K562 (cell line): ENCODE data around the gene PYDC2. TPM values are rescaled to one million over a fixed set of nuclear protein-coding genes. Genes with fewer than 3 reads are reported as not detected.

Experiments
- ATAC-seq: fragments of 200-7000 bp; cut with Tn5 transposase; 3 replicates; pipeline ENCODE4 v1.9.1; 2020; ENCODE audit warnings: moderate library complexity
- BruUV-seq: library from RNA; stranded (reverse); fragments of 400-500 nt; replicated peaks from 2 replicates; lab custom pipeline; 2021; lab: Mats Ljungman, UMichigan
- CTCF ChIA-PET: fragments of 300-600 bp; formaldehyde crosslinking; extraction: SDS; loops from one replicate; lab custom pipeline; 2021; ENCODE audit warnings: low intra/inter-chr PET ratio; lab: Yijun Ruan, JAX
- POLR2A ChIA-PET: fragments of 300-600, 350-650 bp; sonication (Branson Sonifier 250); formaldehyde crosslinking; extraction: SDS; loops from one replicate; lab custom pipeline; 2021; ENCODE audit warnings: antibody characterized with exemption, inconsistent platforms; lab: Yijun Ruan, JAX
- DNase-seq, 4 experiments: peaks; one replicate each; pipeline versions ENCODE4 v3.0.0 to v3.0.0-alpha.2; 2011 to 2018; ENCODE audit warnings: low spot score in 3 of 4, mixed read lengths in 3 of 4; ENCODE audit errors: extremely low read depth in 1 of 4
- FAIRE-seq: peaks from 2 replicates; lab custom pipeline; 2011; peaks lifted over from hg19 to GRCh38; lab: Jason Lieb, UNC
- H2AFZ ChIP-seq: 2 replicates; pipeline ENCODE4 v1.6.0; 2011; ENCODE audit warnings: low read depth, low read length, control low read depth, inconsistent platforms
- H3K27ac ChIP-seq: fragments of 200-600 bp; 3 replicates; pipeline ENCODE4 v1.8.0; 2011; ENCODE audit warnings: low read depth, mild to moderate bottlenecking, control low read depth, inconsistent platforms, low read length, moderate library complexity, mixed read lengths; ENCODE audit errors: extremely low read depth
- H3K27me3 ChIP-seq, 2 experiments: fragments of 300-600 bp in 1 of 2; 2 replicates in 1 of 2; 3 replicates in 1 of 2; pipeline versions ENCODE4 v1.6.0 to v1.8.0; 2011; ENCODE audit warnings: inconsistent platforms in 2 of 2, low read length in 2 of 2, mild to moderate bottlenecking in 1 of 2, mixed read lengths in 1 of 2, moderate library complexity in 1 of 2; ENCODE audit not compliant: control insufficient read depth in 2 of 2, insufficient read depth in 2 of 2
- H3K36me3 ChIP-seq: fragments of 300-600 bp; 3 replicates; pipeline ENCODE4 v1.8.0; 2011; ENCODE audit warnings: mild to moderate bottlenecking, low read length, inconsistent platforms; ENCODE audit not compliant: control insufficient read depth, insufficient read depth
- H3K4me1 ChIP-seq, 2 experiments: fragments of 200-600 bp in 1 of 2; replicated peaks in 1 of 2; 2 replicates in 1 of 2; 3 replicates in 1 of 2; pipeline versions ENCODE4 v1.5.1 to v1.8.0; 2011; ENCODE audit warnings: inconsistent platforms in 2 of 2, low read length in 2 of 2, mild to moderate bottlenecking in 1 of 2, mixed read lengths in 1 of 2, moderate library complexity in 1 of 2; ENCODE audit not compliant: control insufficient read depth in 2 of 2, insufficient read depth in 2 of 2
- H3K4me2 ChIP-seq: 2 replicates; pipeline ENCODE4 v1.6.1; 2011; ENCODE audit warnings: low read length, control low read depth, inconsistent platforms, mixed read lengths; ENCODE audit not compliant: insufficient read depth
- H3K4me3 ChIP-seq: fragments of 200-600 bp; sonication (generic), shearing (Covaris generic); 2 replicates; pipeline ENCODE4 v1.5.1; 2016; ENCODE audit warnings: control low read depth, inconsistent platforms
- H3K79me2 ChIP-seq: fragments of 200-600 bp; 3 replicates; pipeline ENCODE4 v1.8.0; 2011; ENCODE audit warnings: low read length, inconsistent platforms; ENCODE audit not compliant: control insufficient read depth, insufficient read depth
- H3K9ac ChIP-seq, 2 experiments: 2 replicates each; pipeline versions ENCODE4 v1.6.0 to v1.6.1; 2011; ENCODE audit warnings: low read depth in 2 of 2, low read length in 2 of 2, control low read depth in 1 of 2, inconsistent platforms in 1 of 2, mild to moderate bottlenecking in 1 of 2, mixed read lengths in 1 of 2; ENCODE audit not compliant: insufficient read depth in 1 of 2
- H3K9me1 ChIP-seq: one replicate; pipeline ENCODE4 v1.6.0; 2011; ENCODE audit warnings: inconsistent platforms, mild to moderate bottlenecking, low read length, moderate library complexity; ENCODE audit not compliant: control insufficient read depth, insufficient read depth
- H3K9me3 ChIP-seq: replicated peaks from 2 replicates; pipeline ENCODE4 v1.5.1; 2011; ENCODE audit warnings: low read depth, low read length, inconsistent platforms; ENCODE audit not compliant: control insufficient read depth, insufficient read depth
- H4K20me1 ChIP-seq: replicated peaks from 2 replicates; pipeline ENCODE4 v1.6.1; 2011; ENCODE audit warnings: low read length, inconsistent platforms, mixed read lengths; ENCODE audit not compliant: control insufficient read depth, insufficient read depth
- HNRNPL ChIP-seq: fragments of 200-400 bp; formaldehyde crosslinking; IDR thresholded peaks from 2 replicates; pipeline ENCODE4 v1.6.1; 2017; ENCODE audit warnings: low read depth, mild to moderate bottlenecking, low read length
- MAZ ChIP-seq, 2 experiments: fragments of 450-650 bp in 1 of 2; sonication (generic) in 1 of 2; formaldehyde crosslinking; IDR thresholded peaks in 1 of 2; conservative IDR thresholded peaks in 1 of 2; 2 replicates each; pipeline versions ENCODE4 v1.4.0 to v1.5.0; 2020; ENCODE audit warnings: mild to moderate bottlenecking in 1 of 2, missing genetic modification reagents in 1 of 2
- MEF2D ChIP-seq: conservative IDR thresholded peaks from 2 replicates; pipeline ENCODE4 v1.6.1; 2016; ENCODE audit warnings: low read depth, missing genetic modification characterization, missing compliant biosample characterization
- MTA2 ChIP-seq: fragments of 450-650 bp; IDR thresholded peaks from 2 replicates; pipeline ENCODE4 v1.6.1; 2016; ENCODE audit warnings: low read depth
- NFIX ChIP-seq: fragments of 250-450 bp; sonication (Bioruptor Pico); IDR thresholded peaks from 2 replicates; pipeline ENCODE4 v1.4.0; 2020; ENCODE audit warnings: low read depth, mild to moderate bottlenecking, moderate library complexity
- PHB ChIP-seq: fragments of 250-450 bp; sonication (Bioruptor Pico); IDR thresholded peaks from 2 replicates; pipeline ENCODE4 v1.5.0; 2021
- POLR2AphosphoS2 ChIP-seq: IDR thresholded peaks from 2 replicates; pipeline ENCODE4 v1.6.1; 2012; ENCODE audit warnings: low read length, improper control_type of control experiment
- RFX5 ChIP-seq: IDR thresholded peaks from 2 replicates; pipeline ENCODE4 v1.6.1; 2011; ENCODE audit warnings: low read depth, mild to moderate bottlenecking, improper control_type of control experiment, low read length
- SIN3A ChIP-seq, 2 experiments: fragments of 150-350 bp in 1 of 2; IDR thresholded peaks; 2 replicates each; pipeline ENCODE4 v1.6.1; 2011 to 2016; ENCODE audit warnings: borderline replicate concordance in 2 of 2, low read depth in 2 of 2, low read length in 2 of 2, mild to moderate bottlenecking in 2 of 2, moderate library complexity in 2 of 2; ENCODE audit not compliant: control insufficient read depth in 1 of 2
- SMAD3 ChIP-seq: fragments of 450-650 bp; formaldehyde crosslinking; conservative IDR thresholded peaks from 2 replicates; pipeline ENCODE4 v1.4.0; 2020; ENCODE audit warnings: mild to moderate bottlenecking
- TCF3 ChIP-seq: sonication (generic); formaldehyde crosslinking; IDR thresholded peaks from 2 replicates; pipeline ENCODE4 v1.4.0; 2020; ENCODE audit warnings: mild to moderate bottlenecking, missing genetic modification reagents
- TCF7 ChIP-seq: sonication (generic); IDR thresholded peaks from 2 replicates; pipeline ENCODE4 v1.6.1; 2016; ENCODE audit warnings: antibody characterized with exemption, borderline replicate concordance
- ZNF174 ChIP-seq: fragments of 250-450 bp; sonication (Bioruptor Pico); IDR thresholded peaks from 2 replicates; pipeline ENCODE4 v1.4.0; 2020; ENCODE audit warnings: mild to moderate bottlenecking
- ZNF586 ChIP-seq: fragments of 450-650 bp; formaldehyde crosslinking; conservative IDR thresholded peaks from 2 replicates; pipeline ENCODE4 v1.4.0; 2020; ENCODE audit warnings: mild to moderate bottlenecking, moderate library complexity
- in situ Hi-C: fragments of 300-500 bp; cut with MboI; formaldehyde crosslinking; loops from 4 replicates; pipeline ENCODE4 v1.15.0; 2018; ENCODE audit warnings: inconsistent platforms, mixed read lengths
- intact Hi-C: fragments of 100-400 bp; cut with micrococcal nuclease; formaldehyde crosslinking; loops from 2 replicates; pipeline ENCODE4 v1.14.2; 2022
- polyA plus RNA-seq, 8 experiments: library from polyadenylated mRNA; depleted of rRNA in 4 of 8; stranded (reverse) in 5 of 8; unstranded in 3 of 8; fragments of >200 nt; fragmentation: Nextera tagmentation in 2 of 8; fragmentation: Illumina TruSeq in 1 of 8; extraction: Ambion mirVana in 2 of 8; extraction: Trizol in 1 of 8; gene quantifications; 2 replicates each; pipeline versions ENCODE4 v1.2.1 to v1.2.3, GENCODE V29; 2011 to 2014; ENCODE audit warnings: inconsistent platforms in 1 of 8, missing spikeins in 1 of 8
- total RNA-seq, 7 experiments: library from RNA; depleted of rRNA in 6 of 7; stranded (reverse); fragments of >200 nt in 6 of 7; fragmentation: Illumina TruSeq in 2 of 7; extraction: Trizol in 2 of 7; gene quantifications; 2 replicates each; pipeline versions ENCODE4 v1.2.1 to v1.2.3, GENCODE V29; 2011 to 2021; ENCODE audit warnings: low replicate concordance in 1 of 7
- TF ChIP-seq, protein P1 (sequence below): fragments of 200-800 bp; sonication (Bioruptor generic); IDR thresholded peaks from 2 replicates; pipeline ENCODE4 v1.6.1; 2016; ENCODE audit warnings: missing genetic modification characterization, missing compliant biosample characterization
- TF ChIP-seq, protein P2 (sequence below): fragments of 450-650 bp; conservative IDR thresholded peaks from 2 replicates; pipeline ENCODE4 v1.6.1; 2016; ENCODE audit warnings: missing genetic modification characterization, low read depth, mild to moderate bottlenecking, control low read depth, missing compliant biosample characterization
- TF ChIP-seq, protein P3 (sequence below): fragments of 450-650 bp; formaldehyde crosslinking; IDR thresholded peaks from 2 replicates; pipeline ENCODE4 v1.4.0; 2020; ENCODE audit warnings: mild to moderate bottlenecking, moderate library complexity

The PYDC2 gene
- total and polyA plus RNA-seq, 9 of the 15 experiments (the other 6 are each of a cell fraction or from before 2014, with no cell fraction given) = 4.0 to 7.6 (median 5.1) TPM; not detected in 5

DNA sequence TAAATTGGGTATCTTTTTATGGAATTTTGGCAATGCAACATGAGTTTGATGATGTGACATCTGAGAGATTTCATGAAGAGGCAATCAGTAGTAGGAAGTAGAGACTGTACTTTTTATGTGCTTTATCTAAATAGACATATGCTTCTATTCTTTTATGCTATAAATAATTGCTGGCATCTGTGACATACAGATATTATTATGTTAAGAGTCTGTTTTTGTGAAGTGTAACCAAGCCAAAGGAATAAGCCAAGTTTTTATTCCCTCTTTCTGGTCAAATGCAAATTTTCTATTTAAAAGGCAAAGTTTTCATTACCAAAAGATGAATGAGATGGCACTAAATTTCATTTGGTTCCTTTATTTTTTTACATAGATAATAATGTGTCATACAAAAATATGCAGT, 32.4 kb downstream of the PYDC2 start:
- H3K4me3 ChIP-seq = no peak overlapping the region
- H3K9me3 ChIP-seq = no peaks in the 10 kb centered on the region
- no peak for DNase-seq
- H3K4me1 ChIP-seq = no peaks in the 10 kb centered on the region; a peak in 1 of 5 replicates
- no peaks in the 10 kb centered on the region for H3K9me1 ChIP-seq
- no peak overlapping the region for H3K27ac ChIP-seq
- ATAC-seq = no peak
- FAIRE-seq = no peak
- no peak overlapping the region for H2AFZ ChIP-seq
- H3K4me2 ChIP-seq = no peak overlapping the region
- no TSS peak for BruUV-seq
- POLR2A ChIA-PET = no interaction called here
- H3K9ac ChIP-seq = no peak overlapping the region
- intact Hi-C loops (no loop called here), in situ Hi-C loops (no loop called here)
- H3K36me3 ChIP-seq = no peaks in the 10 kb centered on the region
- CTCF ChIA-PET = no interaction called here
- peaks cover 20% of the 10 kb centered on the region; the same call in 2 of the 3 replicates for H3K79me2 ChIP-seq
- no peaks in the 10 kb centered on the region for H4K20me1 ChIP-seq
- no peaks in the 10 kb centered on the region for H3K27me3 ChIP-seq
- TF ChIP-seq SMAD3 (no peak), MAZ (CRISPR knock-in tag; conservative IDR thresholded peaks at IDR 0.05 in 1 of 2, IDR thresholded peaks at IDR 0.05 in 1 of 2) (no peak), HNRNPL (no peak), ZNF174 (no peak), POLR2AphosphoS2 (no peak), MTA2 (no peak), MEF2D (tag) (no peak), TCF3 (CRISPR knock-in tag) (no peak), ZNF586 (CRISPR knock-in tag) (no peak), SIN3A (IDR thresholded peaks at IDR 0.05; ENCODE audit: borderline replicate concordance in 2 of 2, control insufficient read depth in 1 of 2, low read depth in 2 of 2, low read length in 2 of 2) (no peak), NFIX (CRISPR knock-in tag) (no peak), TCF7 (no peak), RFX5 (no peak), PHB (CRISPR knock-in tag) (no peak)
- TF ChIP-seq, protein P1, sequence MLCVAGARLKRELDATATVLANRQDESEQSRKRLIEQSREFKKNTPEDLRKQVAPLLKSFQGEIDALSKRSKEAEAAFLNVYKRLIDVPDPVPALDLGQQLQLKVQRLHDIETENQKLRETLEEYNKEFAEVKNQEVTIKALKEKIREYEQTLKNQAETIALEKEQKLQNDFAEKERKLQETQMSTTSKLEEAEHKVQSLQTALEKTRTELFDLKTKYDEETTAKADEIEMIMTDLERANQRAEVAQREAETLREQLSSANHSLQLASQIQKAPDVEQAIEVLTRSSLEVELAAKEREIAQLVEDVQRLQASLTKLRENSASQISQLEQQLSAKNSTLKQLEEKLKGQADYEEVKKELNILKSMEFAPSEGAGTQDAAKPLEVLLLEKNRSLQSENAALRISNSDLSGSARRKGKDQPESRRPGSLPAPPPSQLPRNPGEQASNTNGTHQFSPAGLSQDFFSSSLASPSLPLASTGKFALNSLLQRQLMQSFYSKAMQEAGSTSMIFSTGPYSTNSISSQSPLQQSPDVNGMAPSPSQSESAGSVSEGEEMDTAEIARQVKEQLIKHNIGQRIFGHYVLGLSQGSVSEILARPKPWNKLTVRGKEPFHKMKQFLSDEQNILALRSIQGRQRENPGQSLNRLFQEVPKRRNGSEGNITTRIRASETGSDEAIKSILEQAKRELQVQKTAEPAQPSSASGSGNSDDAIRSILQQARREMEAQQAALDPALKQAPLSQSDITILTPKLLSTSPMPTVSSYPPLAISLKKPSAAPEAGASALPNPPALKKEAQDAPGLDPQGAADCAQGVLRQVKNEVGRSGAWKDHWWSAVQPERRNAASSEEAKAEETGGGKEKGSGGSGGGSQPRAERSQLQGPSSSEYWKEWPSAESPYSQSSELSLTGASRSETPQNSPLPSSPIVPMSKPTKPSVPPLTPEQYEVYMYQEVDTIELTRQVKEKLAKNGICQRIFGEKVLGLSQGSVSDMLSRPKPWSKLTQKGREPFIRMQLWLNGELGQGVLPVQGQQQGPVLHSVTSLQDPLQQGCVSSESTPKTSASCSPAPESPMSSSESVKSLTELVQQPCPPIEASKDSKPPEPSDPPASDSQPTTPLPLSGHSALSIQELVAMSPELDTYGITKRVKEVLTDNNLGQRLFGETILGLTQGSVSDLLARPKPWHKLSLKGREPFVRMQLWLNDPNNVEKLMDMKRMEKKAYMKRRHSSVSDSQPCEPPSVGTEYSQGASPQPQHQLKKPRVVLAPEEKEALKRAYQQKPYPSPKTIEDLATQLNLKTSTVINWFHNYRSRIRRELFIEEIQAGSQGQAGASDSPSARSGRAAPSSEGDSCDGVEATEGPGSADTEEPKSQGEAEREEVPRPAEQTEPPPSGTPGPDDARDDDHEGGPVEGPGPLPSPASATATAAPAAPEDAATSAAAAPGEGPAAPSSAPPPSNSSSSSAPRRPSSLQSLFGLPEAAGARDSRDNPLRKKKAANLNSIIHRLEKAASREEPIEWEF (CRISPR knock-in tag) = no peak
- TF ChIP-seq, protein P2, sequence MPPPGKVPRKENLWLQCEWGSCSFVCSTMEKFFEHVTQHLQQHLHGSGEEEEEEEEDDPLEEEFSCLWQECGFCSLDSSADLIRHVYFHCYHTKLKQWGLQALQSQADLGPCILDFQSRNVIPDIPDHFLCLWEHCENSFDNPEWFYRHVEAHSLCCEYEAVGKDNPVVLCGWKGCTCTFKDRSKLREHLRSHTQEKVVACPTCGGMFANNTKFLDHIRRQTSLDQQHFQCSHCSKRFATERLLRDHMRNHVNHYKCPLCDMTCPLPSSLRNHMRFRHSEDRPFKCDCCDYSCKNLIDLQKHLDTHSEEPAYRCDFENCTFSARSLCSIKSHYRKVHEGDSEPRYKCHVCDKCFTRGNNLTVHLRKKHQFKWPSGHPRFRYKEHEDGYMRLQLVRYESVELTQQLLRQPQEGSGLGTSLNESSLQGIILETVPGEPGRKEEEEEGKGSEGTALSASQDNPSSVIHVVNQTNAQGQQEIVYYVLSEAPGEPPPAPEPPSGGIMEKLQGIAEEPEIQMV (tag) = no peak
- TF ChIP-seq, protein P3, sequence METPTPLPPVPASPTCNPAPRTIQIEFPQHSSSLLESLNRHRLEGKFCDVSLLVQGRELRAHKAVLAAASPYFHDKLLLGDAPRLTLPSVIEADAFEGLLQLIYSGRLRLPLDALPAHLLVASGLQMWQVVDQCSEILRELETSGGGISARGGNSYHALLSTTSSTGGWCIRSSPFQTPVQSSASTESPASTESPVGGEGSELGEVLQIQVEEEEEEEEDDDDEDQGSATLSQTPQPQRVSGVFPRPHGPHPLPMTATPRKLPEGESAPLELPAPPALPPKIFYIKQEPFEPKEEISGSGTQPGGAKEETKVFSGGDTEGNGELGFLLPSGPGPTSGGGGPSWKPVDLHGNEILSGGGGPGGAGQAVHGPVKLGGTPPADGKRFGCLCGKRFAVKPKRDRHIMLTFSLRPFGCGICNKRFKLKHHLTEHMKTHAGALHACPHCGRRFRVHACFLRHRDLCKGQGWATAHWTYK = no peak
